GM12891 (cell line): ENCODE data around the gene ADARB1.

Experiments used
- POLR2A ChIP-seq: IDR thresholded peaks from 2 replicates; pipeline ENCODE4 v1.6.1; 2011; ENCODE audit warnings: low read depth, low read length, control low read depth
- POLR2AphosphoS5 ChIP-seq: IDR thresholded peaks from 2 replicates; pipeline ENCODE4 v1.6.1; 2011; ENCODE audit warnings: low read depth, low read length, control low read depth
- POU2F2 ChIP-seq: IDR thresholded peaks from 2 replicates; pipeline ENCODE4 v1.6.1; 2011; ENCODE audit warnings: low read depth, mild to moderate bottlenecking, control low read depth, low read length, moderate library complexity
- SPI1 ChIP-seq: IDR thresholded peaks from 2 replicates; pipeline ENCODE4 v1.6.1; 2011; ENCODE audit warnings: low read depth, low read length, control low read depth
- TAF1 ChIP-seq: IDR thresholded peaks from 2 replicates; pipeline ENCODE4 v1.6.1; 2011; ENCODE audit warnings: low read depth, low read length, control low read depth

DNA sequence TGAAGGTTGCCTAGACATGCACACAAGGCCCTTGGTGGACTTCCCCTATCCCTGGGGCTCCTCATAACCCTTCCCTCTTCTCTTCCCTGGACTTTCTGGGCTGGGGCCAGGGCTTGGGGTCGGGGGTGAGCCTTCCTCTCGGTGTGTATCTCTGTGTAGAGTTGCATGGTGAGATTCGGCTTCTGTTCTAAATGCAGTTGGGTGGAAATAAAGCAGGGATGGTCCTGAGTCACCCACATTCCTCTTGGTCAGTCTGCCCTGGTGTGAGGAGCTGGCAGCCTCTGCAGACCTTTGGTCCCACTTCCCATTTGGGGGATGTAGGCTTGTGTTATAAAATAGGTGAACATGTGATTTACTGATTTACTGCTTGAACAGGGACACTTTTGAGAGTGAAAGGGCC, 38.0 kb downstream of the ADARB1 start:
- TF ChIP-seq POLR2A (no peak), SPI1 (no peak), POLR2AphosphoS5 (no peak), POU2F2 (no peak), TAF1 (no peak)
